ENCODE data around the gene FRAT1. TPM values are rescaled to one million over a fixed set of nuclear protein-coding genes. Genes with fewer than 3 reads are reported as not detected.

Gene FRAT1
- total and polyA plus RNA-seq, 9 donors = 1.7 to 8.2 (median 4.3) TPM

DNA sequence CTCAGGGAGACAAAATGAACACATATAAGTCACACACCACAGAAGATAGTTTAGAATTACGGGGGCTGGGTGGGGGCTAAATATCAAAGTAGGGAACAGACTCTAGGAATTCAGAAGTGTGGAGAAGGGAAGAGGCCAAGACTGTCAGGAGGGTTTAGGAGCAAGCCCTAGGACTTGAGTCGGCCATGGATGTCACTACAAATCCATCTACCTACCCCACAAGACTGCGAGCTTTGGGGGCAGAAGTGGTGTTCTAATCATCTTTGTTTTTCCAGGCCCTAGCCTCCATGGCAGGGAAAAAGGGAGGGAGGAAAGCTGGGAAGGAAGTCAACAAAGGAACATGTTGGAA is 20.9 kb upstream of the FRAT1 start:
- Histone ChIP-seq H3K9me3 (no peaks in the 10 kb centered on the region), H3K27me3 (no peaks in the 10 kb centered on the region), H3K36me3 (no peaks in the 10 kb centered on the region), H3K4me3 (no peak overlapping the region), H3K4me1 (ENCODE audit: insufficient read depth) (peaks cover 1% of the 10 kb centered on the region), H3K27ac (no peak overlapping the region)
- intact Hi-C loops (cut with DNase I) = no loop called here
- TF ChIP-seq POLR2A (IDR thresholded peaks at IDR 0.05) (no peak), EP300 (IDR thresholded peaks at IDR 0.05) (no peak)
- TF ChIP-seq, protein P1, sequence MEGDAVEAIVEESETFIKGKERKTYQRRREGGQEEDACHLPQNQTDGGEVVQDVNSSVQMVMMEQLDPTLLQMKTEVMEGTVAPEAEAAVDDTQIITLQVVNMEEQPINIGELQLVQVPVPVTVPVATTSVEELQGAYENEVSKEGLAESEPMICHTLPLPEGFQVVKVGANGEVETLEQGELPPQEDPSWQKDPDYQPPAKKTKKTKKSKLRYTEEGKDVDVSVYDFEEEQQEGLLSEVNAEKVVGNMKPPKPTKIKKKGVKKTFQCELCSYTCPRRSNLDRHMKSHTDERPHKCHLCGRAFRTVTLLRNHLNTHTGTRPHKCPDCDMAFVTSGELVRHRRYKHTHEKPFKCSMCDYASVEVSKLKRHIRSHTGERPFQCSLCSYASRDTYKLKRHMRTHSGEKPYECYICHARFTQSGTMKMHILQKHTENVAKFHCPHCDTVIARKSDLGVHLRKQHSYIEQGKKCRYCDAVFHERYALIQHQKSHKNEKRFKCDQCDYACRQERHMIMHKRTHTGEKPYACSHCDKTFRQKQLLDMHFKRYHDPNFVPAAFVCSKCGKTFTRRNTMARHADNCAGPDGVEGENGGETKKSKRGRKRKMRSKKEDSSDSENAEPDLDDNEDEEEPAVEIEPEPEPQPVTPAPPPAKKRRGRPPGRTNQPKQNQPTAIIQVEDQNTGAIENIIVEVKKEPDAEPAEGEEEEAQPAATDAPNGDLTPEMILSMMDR (IDR thresholded peaks at IDR 0.05) = no peak
- no peak for DNase-seq
- WGBS, 3 donors = 30 to 50% (median 35%) methylated on average over 3 of the region's 3 CpGs

- Histone ChIP-seq H3K27me3 (no peaks in the 10 kb centered on the region), H3K9me3 (no peaks in the 10 kb centered on the region), H3K36me3 (no peaks in the 10 kb centered on the region), H3K4me3 (no peak overlapping the region), H3K4me1 (ENCODE audit: insufficient read depth) (peaks cover 1% of the 10 kb centered on the region), H3K27ac (no peak overlapping the region)
- TF ChIP-seq POLR2A (IDR thresholded peaks at IDR 0.05) = no peak
- TF ChIP-seq, protein P1 (IDR thresholded peaks at IDR 0.05) = no peak
- WGBS, 3 donors = 94 to 97% (median 96%) methylated on average over 3 of the region's 3 CpGs
- intact Hi-C loops (cut with DNase I) = no loop called here
- DNase-seq = no peak
Observed at GRCh38 chr10:97300980-97301379, 18.1 kb upstream of the FRAT1 start.

DNA sequence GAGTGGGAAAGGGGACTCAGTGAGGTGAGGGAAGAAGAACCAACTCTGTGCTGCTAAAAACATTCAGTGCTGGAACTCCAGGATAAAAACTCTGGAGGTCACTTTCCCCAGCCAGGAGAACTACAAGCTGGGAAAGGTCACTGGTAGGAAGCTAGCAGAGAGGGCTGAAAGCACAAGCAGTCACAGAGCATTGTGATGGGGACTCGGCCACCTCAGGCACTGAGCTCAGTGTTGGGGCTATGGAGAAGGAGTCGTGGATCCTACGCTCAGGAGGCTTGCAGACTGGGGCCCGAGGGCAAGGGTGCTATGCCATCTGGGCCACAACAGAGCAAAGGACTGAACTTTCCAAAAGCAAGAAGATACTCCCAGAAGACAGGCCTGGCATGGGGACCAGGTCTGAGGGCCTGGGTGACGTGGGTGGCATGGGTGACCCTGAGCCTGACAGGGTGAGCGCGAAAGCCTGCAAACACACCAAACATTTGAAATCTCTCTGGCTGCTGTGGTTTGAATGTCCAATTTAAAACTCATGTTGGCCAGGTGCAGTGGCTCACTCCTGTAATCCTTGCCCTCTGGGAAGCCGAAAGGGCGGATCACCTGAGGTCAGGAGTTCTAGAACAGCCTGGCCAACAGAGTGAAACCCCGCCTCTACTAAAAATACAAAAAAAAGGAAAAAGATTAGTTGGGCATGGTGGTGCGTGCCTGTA is 16.8 kb upstream of the FRAT1 start:
- no peak for DNase-seq
- Histone ChIP-seq H3K27me3 (no peaks in the 10 kb centered on the region), H3K27ac (no peak overlapping the region), H3K4me1 (ENCODE audit: insufficient read depth) (peaks cover 1% of the 10 kb centered on the region), H3K4me3 (no peak overlapping the region), H3K9me3 (no peaks in the 10 kb centered on the region), H3K36me3 (no peaks in the 10 kb centered on the region)
- intact Hi-C loops (cut with DNase I) = no loop called here
- TF ChIP-seq, protein P1 (IDR thresholded peaks at IDR 0.05) = no peak
- TF ChIP-seq POLR2A (IDR thresholded peaks at IDR 0.05) (no peak), EP300 (IDR thresholded peaks at IDR 0.05) (no peak)
- 89 to 93% (median 91%) methylated on average over 11 of the region's 11 CpGs for WGBS, 3 donors

DNA sequence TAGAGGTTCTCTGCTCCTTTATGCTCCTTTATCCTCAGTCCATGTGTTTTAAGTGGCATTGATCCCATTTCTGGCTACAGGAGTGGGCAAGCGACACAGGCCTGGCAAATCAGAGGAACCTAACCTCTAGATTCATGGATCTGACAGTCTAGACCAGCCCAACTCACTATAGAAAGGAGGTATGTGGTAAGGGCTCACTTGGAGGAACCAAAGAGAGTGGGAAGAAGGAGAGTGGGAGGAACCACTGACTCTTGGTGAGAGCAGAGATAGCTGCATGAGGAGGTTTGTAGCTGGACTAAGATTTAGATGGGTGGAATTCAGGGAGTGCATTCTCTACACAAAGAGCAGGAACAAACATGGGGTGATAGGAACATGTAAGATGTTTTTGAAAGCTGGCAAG is 11.6 kb upstream of the FRAT1 start:
- 40 to 91% (median 58%) methylated on average over 1 of the region's 1 CpG for WGBS, 3 donors
- DNase-seq = no peak
- intact Hi-C loops (cut with DNase I) = no loop called here
- H3K27ac ChIP-seq = no peak overlapping the region
- no peaks in the 10 kb centered on the region for H3K4me1 ChIP-seq (ENCODE audit: insufficient read depth)
- H3K9me3 ChIP-seq = no peaks in the 10 kb centered on the region
- no peaks in the 10 kb centered on the region for H3K27me3 ChIP-seq
- H3K4me3 ChIP-seq = no peak overlapping the region
- no peaks in the 10 kb centered on the region for H3K36me3 ChIP-seq
- TF ChIP-seq EP300 (IDR thresholded peaks at IDR 0.05) (no peak), POLR2A (IDR thresholded peaks at IDR 0.05) (no peak)
- TF ChIP-seq, protein P1 (IDR thresholded peaks at IDR 0.05) = no peak

Measured in ovary (tissue), 9 donors.